Upper lobe of left lung (tissue), 6 donors: ENCODE data around the gene PNMA8A. TPM values are rescaled to one million over a fixed set of nuclear protein-coding genes. Genes with fewer than 3 reads are reported as not detected.

Experiments used
- ATAC-seq, 2 donors: fragments of 200-7000 bp; cut with Tn5 transposase; one replicate each; pipeline ENCODE4 v1.9.1; 2022; ENCODE audit warnings: mild to moderate bottlenecking in 2 of 2, moderate library complexity in 2 of 2; ENCODE audit not compliant: low FRiP score in 2 of 2
- DNase-seq, 2 donors: peaks; one replicate each; pipeline ENCODE4 v3.0.0-alpha.2; 2019 to 2020
- H3K27ac ChIP-seq, 4 donors: fragments of 200-600 bp; sonication (generic); one replicate each; pipeline ENCODE4 v1.5.1; 2016 to 2019
- H3K27me3 ChIP-seq, 4 donors: fragments of 200-600 bp; sonication (generic); one replicate each; pipeline ENCODE4 v1.5.1; 2017 to 2019
- H3K36me3 ChIP-seq, 4 donors: fragments of 200-600 bp; sonication (generic); one replicate each; pipeline ENCODE4 v1.5.1; 2016 to 2019
- H3K4me1 ChIP-seq, 4 donors: fragments of 200-600 bp; sonication (generic); one replicate each; pipeline ENCODE4 v1.5.1; 2018 to 2019
- H3K4me3 ChIP-seq, 4 donors: fragments of 200-600 bp; sonication (generic); one replicate each; pipeline ENCODE4 v1.5.1; 2017 to 2019; ENCODE audit warnings: mild to moderate bottlenecking in 2 of 4, moderate library complexity in 1 of 4
- H3K9me3 ChIP-seq, 4 donors: fragments of 200-600 bp; sonication (generic); one replicate each; pipeline ENCODE4 v1.5.1; 2018 to 2019
- EP300 ChIP-seq, 4 donors: sonication (generic); formaldehyde crosslinking; IDR thresholded peaks; one replicate each; pipeline ENCODE4 v1.5.1; 2017; ENCODE audit warnings: antibody characterized with exemption in 4 of 4, control low read depth in 2 of 4
- POLR2A ChIP-seq, 4 donors: fragments of 450-650 bp; IDR thresholded peaks; one replicate each; pipeline ENCODE4 v1.5.1; 2016 to 2017; ENCODE audit warnings: antibody characterized with exemption in 4 of 4, mild to moderate bottlenecking in 2 of 4
- POLR2AphosphoS5 ChIP-seq, 2 donors: sonication (generic); formaldehyde crosslinking; IDR thresholded peaks; one replicate each; pipeline ENCODE4 v1.5.1; 2017; ENCODE audit warnings: antibody characterized with exemption in 2 of 2
- WGBS, 2 donors: methylation state at CpG; one replicate each; pipeline ENCODE4 v1.1.5; 2017 to 2018; 5-methylcytosine and 5-hydroxymethylcytosine counted together
- total RNA-seq, 6 donors: library from RNA; depleted of rRNA in 4 of 6; stranded (reverse); fragments of >200 nt in 4 of 6; gene quantifications; one replicate each; pipeline versions ENCODE4 v1.1.0 to v1.2.1, GENCODE V29; 2016 to 2021
- TF ChIP-seq, protein P1 (sequence below), 6 experiments: fragments of 450-650 bp in 4 of 6; fragments of 200-600 bp in 2 of 6; sonication (generic) in 2 of 6; IDR thresholded peaks; one replicate each; pipeline ENCODE4 v1.5.1; 2016 to 2019; ENCODE audit warnings: antibody characterized with exemption in 6 of 6
- donor health status: DM: no; HTN: no; CAD: no; lungs with moderate emphysema.
- donor health status: DM: no; HTN: yes; CAD: no; lungs with severe emphysema.

The PNMA8A gene
- total RNA-seq, 6 donors from 2014 or later, result 0.61 to 4.8 (median 2.2) TPM

DNA sequence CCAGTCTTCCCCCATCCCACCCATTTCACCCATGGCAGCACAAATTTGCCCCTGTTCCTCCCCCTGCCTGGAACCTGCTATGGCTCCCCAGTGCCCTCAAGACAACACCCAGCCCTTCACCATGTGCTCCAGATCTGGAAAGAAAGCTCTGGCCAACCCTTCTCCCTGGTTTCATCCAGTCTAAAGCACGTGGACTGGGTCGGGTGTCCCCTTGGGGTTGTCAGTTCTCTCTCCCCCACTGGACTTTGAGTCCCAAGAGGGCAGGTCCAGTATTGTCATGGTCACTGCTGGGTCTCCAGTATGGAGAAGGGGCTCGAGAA is 43.9 kb upstream of the PNMA8A start:
- TF ChIP-seq EP300 (IDR thresholded peaks at IDR 0.05), result no peak
- no peak for TF ChIP-seq POLR2A (IDR thresholded peaks at IDR 0.05)
- no peak for TF ChIP-seq POLR2AphosphoS5 (IDR thresholded peaks at IDR 0.05)
- TF ChIP-seq, protein P1, sequence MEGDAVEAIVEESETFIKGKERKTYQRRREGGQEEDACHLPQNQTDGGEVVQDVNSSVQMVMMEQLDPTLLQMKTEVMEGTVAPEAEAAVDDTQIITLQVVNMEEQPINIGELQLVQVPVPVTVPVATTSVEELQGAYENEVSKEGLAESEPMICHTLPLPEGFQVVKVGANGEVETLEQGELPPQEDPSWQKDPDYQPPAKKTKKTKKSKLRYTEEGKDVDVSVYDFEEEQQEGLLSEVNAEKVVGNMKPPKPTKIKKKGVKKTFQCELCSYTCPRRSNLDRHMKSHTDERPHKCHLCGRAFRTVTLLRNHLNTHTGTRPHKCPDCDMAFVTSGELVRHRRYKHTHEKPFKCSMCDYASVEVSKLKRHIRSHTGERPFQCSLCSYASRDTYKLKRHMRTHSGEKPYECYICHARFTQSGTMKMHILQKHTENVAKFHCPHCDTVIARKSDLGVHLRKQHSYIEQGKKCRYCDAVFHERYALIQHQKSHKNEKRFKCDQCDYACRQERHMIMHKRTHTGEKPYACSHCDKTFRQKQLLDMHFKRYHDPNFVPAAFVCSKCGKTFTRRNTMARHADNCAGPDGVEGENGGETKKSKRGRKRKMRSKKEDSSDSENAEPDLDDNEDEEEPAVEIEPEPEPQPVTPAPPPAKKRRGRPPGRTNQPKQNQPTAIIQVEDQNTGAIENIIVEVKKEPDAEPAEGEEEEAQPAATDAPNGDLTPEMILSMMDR (IDR thresholded peaks at IDR 0.05), result no peak
- Histone ChIP-seq H3K9me3 (peaks cover 0 to 12% (median 9%) of the 10 kb centered on the region in 4 donors), H3K27me3 (no peaks in the 10 kb centered on the region), H3K36me3 (no peaks in the 10 kb centered on the region), H3K4me1 (peaks cover 5 to 8% (median 6%) of the 10 kb centered on the region in 4 donors), H3K27ac (no peak overlapping the region), H3K4me3 (no peak overlapping the region)
- 83% methylated on average over 3 of the region's 3 CpGs for WGBS, 2 donors
- ATAC-seq (no peak), DNase-seq (no peak)

DNA sequence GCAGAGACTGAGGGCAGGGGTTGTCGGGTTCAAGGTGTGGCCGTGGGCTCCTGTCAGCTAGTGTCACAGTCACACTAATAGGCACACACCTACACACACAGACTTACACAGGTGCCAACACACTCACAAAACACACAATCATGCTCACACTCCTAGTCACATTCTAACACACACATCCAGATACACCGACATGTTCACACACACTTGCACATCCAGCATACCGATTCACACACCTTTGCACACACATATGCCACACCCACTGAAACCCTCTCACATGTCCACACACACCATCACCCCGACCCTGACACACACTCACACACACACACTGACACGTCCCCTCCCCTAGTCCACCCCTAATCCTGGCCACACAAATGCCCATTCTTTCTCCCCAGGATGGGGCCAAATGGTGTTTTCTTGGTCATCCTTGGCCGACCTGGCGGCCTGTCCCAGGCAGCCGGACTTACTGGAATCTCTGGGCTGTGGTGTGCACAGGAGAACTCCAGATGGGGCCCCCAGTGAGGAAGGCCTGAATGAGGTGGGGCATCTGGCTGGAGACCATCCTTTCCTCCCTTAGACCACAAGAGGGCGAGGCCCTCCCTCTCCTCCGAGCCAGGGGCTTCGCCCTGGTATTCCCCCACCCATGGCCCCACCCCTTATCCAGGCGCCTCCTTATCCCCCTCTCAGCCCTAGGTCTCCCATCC is 43.4 kb upstream of the PNMA8A start:
- ATAC-seq, result no peak
- WGBS, 2 donors, result 65 to 76% methylated on average over 12 to 13 of the region's 13 CpGs

GRCh38 chr19:46513461-46514236 is 42.3 kb upstream of the PNMA8A start:
- DNase-seq, result peak; percentile 68 to 94
- Histone ChIP-seq H3K4me1 (peaks cover 5 to 8% (median 6%) of the 10 kb centered on the region in 4 donors), H3K4me3 (no peak overlapping the region), H3K36me3 (no peaks in the 10 kb centered on the region), H3K9me3 (peaks cover 0 to 12% (median 9%) of the 10 kb centered on the region in 4 donors), H3K27me3 (no peaks in the 10 kb centered on the region), H3K27ac (no peak overlapping the region)
- ATAC-seq, result peak; percentile 88 to 97
- 27 to 66% methylated on average over 14 to 35 of the region's 36 CpGs for WGBS, 2 donors
- TF ChIP-seq POLR2AphosphoS5 (IDR thresholded peaks at IDR 0.05) (no peak), EP300 (IDR thresholded peaks at IDR 0.05) (no peak), POLR2A (IDR thresholded peaks at IDR 0.05) (no peak)
- TF ChIP-seq, protein P1 (IDR thresholded peaks at IDR 0.05), result peak; percentile 87 to 95 (median 92)

More for the DNA sequence above, 43.4 kb upstream of the PNMA8A start:
- H3K4me3 ChIP-seq, result no peak overlapping the region
- H3K36me3 ChIP-seq, result no peaks in the 10 kb centered on the region
- H3K4me1 ChIP-seq, result peaks cover 5 to 8% (median 6%) of the 10 kb centered on the region in 4 donors
- TF ChIP-seq POLR2A (IDR thresholded peaks at IDR 0.05) (no peak), POLR2AphosphoS5 (IDR thresholded peaks at IDR 0.05) (no peak), EP300 (IDR thresholded peaks at IDR 0.05) (no peak)
- TF ChIP-seq, protein P1 (IDR thresholded peaks at IDR 0.05), result no peak
- H3K9me3 ChIP-seq, result peaks cover 0 to 12% (median 9%) of the 10 kb centered on the region in 4 donors
- DNase-seq, result no peak
- no peak overlapping the region for H3K27ac ChIP-seq
- H3K27me3 ChIP-seq, result no peaks in the 10 kb centered on the region

DNA sequence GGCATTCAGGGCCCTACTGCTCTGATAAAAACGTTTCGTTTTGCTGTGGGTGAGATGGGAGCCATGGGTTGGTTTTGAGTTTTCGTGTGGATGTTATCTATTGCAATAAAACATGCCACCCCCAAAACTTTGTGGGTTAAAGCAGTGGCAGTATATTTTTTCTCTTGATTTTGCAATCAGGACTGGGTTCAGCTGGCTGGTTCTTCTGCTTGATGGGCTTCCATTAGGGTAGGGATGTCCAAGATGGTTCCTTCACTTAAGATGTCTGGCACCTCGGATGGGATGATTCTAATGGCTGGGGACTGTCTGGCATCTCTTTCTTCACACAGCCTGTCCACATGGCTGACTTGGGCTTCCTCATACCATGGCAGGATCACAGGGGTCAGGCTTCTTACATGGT is 39.9 kb upstream of the PNMA8A start:
- WGBS, 2 donors, result 89% methylated on average over 4 of the region's 4 CpGs
- DNase-seq, result no peak
- Histone ChIP-seq H3K4me1 (peaks cover 5 to 8% (median 6%) of the 10 kb centered on the region in 4 donors), H3K4me3 (no peak overlapping the region), H3K27ac (no peak overlapping the region), H3K9me3 (peaks cover 0 to 12% (median 9%) of the 10 kb centered on the region in 4 donors), H3K36me3 (no peaks in the 10 kb centered on the region), H3K27me3 (no peaks in the 10 kb centered on the region)
- TF ChIP-seq POLR2AphosphoS5 (IDR thresholded peaks at IDR 0.05), result no peak
- no peak for TF ChIP-seq POLR2A (IDR thresholded peaks at IDR 0.05)
- TF ChIP-seq, protein P1 (IDR thresholded peaks at IDR 0.05), result no peak
- no peak for TF ChIP-seq EP300 (IDR thresholded peaks at IDR 0.05)
- ATAC-seq, result no peak
